Measurements from ENCODE around the gene UTF1. TPM values are rescaled to one million over a fixed set of nuclear protein-coding genes. Genes with fewer than 3 reads are reported as not detected.
A peak's percentile ranks its signal among the peaks of the same experiment; 100 is the strongest.
"Not testable (repeated sequence)": the region's sequence is repeated elsewhere in the genome, so short reads cannot be mapped to it uniquely, and the experiment has no call there.

Gene UTF1
- total and polyA plus RNA-seq, 8 donors = not detected

DNA sequence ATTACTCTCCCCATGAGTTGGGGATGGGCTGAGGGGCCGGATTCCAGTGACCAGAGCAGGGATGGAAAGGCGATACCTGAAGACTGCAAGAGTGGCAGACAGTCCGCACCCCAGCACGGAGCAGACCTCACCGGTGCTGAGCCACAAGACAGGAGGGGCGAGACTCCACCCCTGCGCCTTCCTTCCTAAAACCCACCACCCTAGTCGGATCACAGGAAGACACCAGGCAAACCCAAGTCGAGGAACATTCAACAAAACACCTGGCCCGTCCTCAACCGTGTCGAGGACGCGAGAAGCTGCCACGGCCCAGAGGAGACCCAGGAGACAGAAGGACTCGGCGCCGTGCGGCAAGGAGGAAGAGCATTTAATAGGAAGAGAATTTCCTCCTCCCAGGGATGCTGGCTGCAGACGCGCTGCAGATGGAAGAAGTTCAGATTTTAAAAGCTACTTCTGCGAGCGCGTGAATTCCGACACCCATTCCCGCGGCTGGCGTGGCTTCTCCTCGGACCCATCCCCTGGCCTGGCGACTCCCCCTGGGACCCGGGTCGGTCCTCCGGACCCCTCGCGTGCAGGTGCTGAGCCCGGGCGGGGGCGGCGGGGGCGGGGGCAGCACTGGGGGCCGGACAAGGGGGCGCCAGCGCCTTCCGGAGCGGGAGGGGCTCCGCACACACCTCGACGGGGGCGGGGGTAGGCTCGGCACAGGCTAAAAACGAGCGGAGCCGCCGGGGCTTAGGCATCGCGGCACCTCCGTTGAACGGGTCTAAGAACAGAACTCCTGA lies 563 bp upstream of the UTF1 start:
- H3K27ac ChIP-seq = no peak overlapping the region
- peaks cover 0 to 25% (median 5%) of the 10 kb centered on the region in 4 donors for H3K27me3 ChIP-seq
- DNase-seq (no peak), FAIRE-seq (no peak), ATAC-seq (no peak)
- no peaks in the 10 kb centered on the region for H3K4me1 ChIP-seq
- WGBS, 2 donors = 4% methylated on average over 50 to 58 of the region's 58 CpGs
- no peak for TF ChIP-seq CTCF (IDR thresholded peaks at IDR 0.05)
- no peaks in the 10 kb centered on the region for H3K36me3 ChIP-seq
- H3K4me3 ChIP-seq = no peak overlapping the region
- no peaks in the 10 kb centered on the region for H3K9me3 ChIP-seq
- intact Hi-C loops (cut with DNase I) = no loop called here

GRCh38 chr10:133230387-133231195 lies 574 bp downstream of the UTF1 start:
- TF ChIP-seq CTCF (IDR thresholded peaks at IDR 0.05) = no peak
- intact Hi-C loops (cut with DNase I) = no loop called here
- H3K9me3 ChIP-seq = no peaks in the 10 kb centered on the region
- ATAC-seq (no peak), DNase-seq (no peak), FAIRE-seq (no peak)
- peaks cover 0 to 25% (median 5%) of the 10 kb centered on the region in 4 donors for H3K27me3 ChIP-seq
- H3K27ac ChIP-seq = no peak overlapping the region
- WGBS, 2 donors = 3% methylated on average over 67 to 122 of the region's 122 CpGs
- no peaks in the 10 kb centered on the region for H3K36me3 ChIP-seq
- no peaks in the 10 kb centered on the region for H3K4me1 ChIP-seq
- H3K4me3 ChIP-seq = peak overlapping the region in 1 of 4 donors; percentile 18

DNA sequence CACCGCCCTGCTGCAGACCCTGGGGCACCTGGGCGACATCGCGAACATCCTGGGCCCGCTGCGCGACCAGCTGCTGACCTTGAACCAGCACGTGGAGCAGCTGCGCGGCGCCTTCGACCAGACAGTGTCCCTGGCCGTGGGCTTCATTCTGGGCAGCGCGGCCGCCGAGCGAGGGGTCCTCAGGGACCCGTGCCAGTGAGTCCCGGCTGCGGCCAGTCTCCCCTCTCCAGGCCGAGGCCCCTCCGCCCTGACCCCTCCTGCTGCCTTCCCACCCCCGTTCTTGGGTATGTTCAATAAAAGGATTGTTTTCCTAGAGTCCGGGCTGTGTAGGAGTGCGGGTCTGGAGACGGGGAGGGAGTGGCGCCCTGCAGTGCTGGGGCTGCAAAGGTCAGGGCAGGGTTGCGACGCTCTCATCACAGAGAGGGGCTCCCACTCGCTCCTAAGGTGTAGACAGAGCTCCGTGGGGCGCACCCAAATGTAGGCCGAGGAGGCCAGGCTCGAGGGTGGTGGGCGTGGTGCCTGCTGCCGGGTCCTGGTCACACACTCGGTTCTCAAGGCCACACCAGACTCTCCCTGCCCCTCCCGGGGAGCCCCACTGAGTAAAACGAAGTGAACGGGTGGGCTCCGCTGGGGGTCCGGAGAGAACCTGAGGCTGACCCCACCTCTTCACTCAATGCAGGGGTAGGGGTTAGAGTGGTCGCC lies 1.4 kb downstream of the UTF1 start:
- Histone ChIP-seq H3K9me3 (no peaks in the 10 kb centered on the region), H3K4me3 (no peak overlapping the region), H3K4me1 (peaks cover 0 to 2% (median 0%) of the 10 kb centered on the region in 3 donors), H3K27ac (no peak overlapping the region), H3K27me3 (peaks cover 0 to 25% (median 5%) of the 10 kb centered on the region in 4 donors), H3K36me3 (no peaks in the 10 kb centered on the region)
- no peak for ATAC-seq
- no peak for DNase-seq
- TF ChIP-seq CTCF (IDR thresholded peaks at IDR 0.05) = no peak
- FAIRE-seq = no peak
- intact Hi-C loops (cut with DNase I) = no loop called here
- 8 to 23% methylated on average over 32 to 44 of the region's 44 CpGs for WGBS, 2 donors

DNA sequence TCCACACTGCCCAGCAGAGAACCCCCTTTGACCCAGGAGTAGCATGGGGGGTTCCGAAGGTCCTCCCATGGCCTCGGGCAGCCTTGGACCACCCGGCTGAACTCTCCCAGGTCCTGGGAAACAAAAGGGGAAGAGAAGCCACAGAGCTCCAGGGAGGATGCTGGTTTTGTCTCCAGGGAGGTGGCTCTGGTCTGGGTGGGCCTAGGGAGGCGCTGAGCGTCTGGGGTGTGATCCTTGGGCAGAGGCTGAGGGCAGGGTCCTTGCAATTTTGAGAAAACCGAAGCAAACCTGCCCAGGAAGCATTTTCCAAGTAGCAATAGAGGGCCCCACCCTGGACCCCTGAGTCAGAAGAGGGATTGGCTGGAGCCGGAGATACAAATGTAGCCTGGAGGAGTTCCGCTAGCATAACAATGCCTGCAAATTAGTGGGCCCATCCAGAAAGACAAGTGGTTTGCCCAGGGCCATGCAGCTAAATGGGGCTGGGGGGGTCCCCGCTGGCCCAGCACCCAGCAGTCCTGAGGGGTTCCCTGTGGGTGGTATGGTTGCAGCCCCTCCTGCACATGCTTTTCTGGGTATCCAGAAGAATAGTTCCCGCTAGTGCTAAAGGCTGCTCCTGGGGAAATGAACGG lies 2.0 kb downstream of the UTF1 start:
- 39 to 52% methylated on average over 11 of the region's 11 CpGs for WGBS, 2 donors
- Histone ChIP-seq H3K4me3 (no peak overlapping the region), H3K27ac (no peak overlapping the region), H3K27me3 (peaks cover 0 to 29% (median 5%) of the 10 kb centered on the region in 4 donors), H3K4me1 (peaks cover 0 to 4% (median 0%) of the 10 kb centered on the region in 3 donors), H3K36me3 (no peaks in the 10 kb centered on the region), H3K9me3 (no peaks in the 10 kb centered on the region)
- intact Hi-C loops (cut with DNase I) = no loop called here
- no peak for FAIRE-seq
- no peak for TF ChIP-seq CTCF (IDR thresholded peaks at IDR 0.05)
- DNase-seq = no peak
- no peak for ATAC-seq

- H3K4me1 ChIP-seq; ATAC-seq; H3K9me3 ChIP-seq; DNase-seq; H3K4me3 ChIP-seq; intact Hi-C loops (cut with DNase I); H3K27ac ChIP-seq; H3K36me3 ChIP-seq; FAIRE-seq: not testable (repeated sequence)
- WGBS, 2 donors = 50 to 54% methylated on average over 7 to 8 of the region's 10 CpGs
- peaks cover 0 to 24% (median 5%) of the 10 kb centered on the region in 4 donors for H3K27me3 ChIP-seq
Observed at GRCh38 chr10:133234796-133235195, 4.8 kb downstream of the UTF1 start.
